GM23338 (cell line): ENCODE measurements around the gene CRACR2B. TPM values are rescaled to one million over a fixed set of nuclear protein-coding genes. Genes with fewer than 3 reads are reported as not detected.
A peak's percentile ranks its signal among the peaks of the same experiment; 100 is the strongest.

Experiments
- ATAC-seq: fragments of 200-7000 bp; cut with Tn5 transposase; 3 replicates; pipeline ENCODE4 v1.9.1; 2020
- DNase-seq: peaks from one replicate; pipeline ENCODE4 v3.0.0-alpha.2; 2015; ENCODE audit warnings: low spot score
- H2AFZ ChIP-seq: fragments of 200-600 bp; sonication (generic); 2 replicates; pipeline ENCODE4 v1.8.0; 2016; ENCODE audit warnings: antibody characterized with exemption, mild to moderate bottlenecking, moderate library complexity
- H3F3A ChIP-seq: fragments of 200-600 bp; sonication (generic); replicated peaks from 2 replicates; pipeline ENCODE4 v1.8.0; 2017; ENCODE audit warnings: antibody characterized with exemption, mixed run types, low read depth
- H3K27ac ChIP-seq: fragments of 200-600 bp; sonication (generic); 2 replicates; pipeline ENCODE4 v1.6.1; 2016; ENCODE audit warnings: low read depth
- H3K27me3 ChIP-seq: fragments of 200-600 bp; sonication (generic); 2 replicates; pipeline ENCODE4 v1.8.0; 2016; ENCODE audit warnings: mild to moderate bottlenecking, mixed run types, moderate library complexity; ENCODE audit not compliant: insufficient read depth
- H3K36me3 ChIP-seq: fragments of 200-600 bp; sonication (generic); 2 replicates; pipeline ENCODE4 v1.8.0; 2016; ENCODE audit warnings: mild to moderate bottlenecking; ENCODE audit not compliant: insufficient read depth
- H3K4me1 ChIP-seq: fragments of 200-600 bp; sonication (generic); 2 replicates; pipeline ENCODE4 v1.8.0; 2016; ENCODE audit warnings: mild to moderate bottlenecking, moderate library complexity; ENCODE audit not compliant: insufficient read depth
- H3K4me2 ChIP-seq: fragments of 200-600 bp; sonication (generic); 2 replicates; pipeline ENCODE4 v1.7.1; 2017; ENCODE audit warnings: mixed run types
- H3K4me3 ChIP-seq: fragments of 200-600 bp; sonication (generic); 2 replicates; pipeline ENCODE4 v1.6.1; 2016; ENCODE audit warnings: mixed run types
- H3K79me2 ChIP-seq: fragments of 200-600 bp; sonication (generic); replicated peaks from 2 replicates; pipeline ENCODE4 v1.8.0; 2017; ENCODE audit warnings: mild to moderate bottlenecking; ENCODE audit not compliant: insufficient read depth
- H3K9me2 ChIP-seq: fragments of 200-600 bp; sonication (generic); 2 replicates; pipeline ENCODE4 v1.8.0; 2017; ENCODE audit not compliant: insufficient read depth
- H4K20me1 ChIP-seq: fragments of 200-600 bp; sonication (generic); replicated peaks from 2 replicates; pipeline ENCODE4 v1.8.0; 2017; ENCODE audit warnings: mild to moderate bottlenecking; ENCODE audit not compliant: insufficient read depth
- H3K27ac Mint-ChIP-seq: 2 replicates; pipeline ENCODE4 v1.8.0; 2020; ENCODE audit warnings: inconsistent platforms, mild to moderate bottlenecking, moderate library complexity, mixed read lengths
- H3K27me3 Mint-ChIP-seq: 3 replicates; pipeline ENCODE4 v1.8.0; 2022; ENCODE audit warnings: low read depth, mild to moderate bottlenecking, moderate library complexity, mixed read lengths, inconsistent platforms; ENCODE audit not compliant: insufficient read depth, poor library complexity
- H3K36me3 Mint-ChIP-seq: 3 replicates; pipeline ENCODE4 v1.8.0; 2021; ENCODE audit warnings: low read depth, mild to moderate bottlenecking, inconsistent platforms, moderate library complexity, mixed read lengths
- H3K4me1 Mint-ChIP-seq: 3 replicates; pipeline ENCODE4 v1.8.0; 2020; ENCODE audit warnings: mild to moderate bottlenecking, inconsistent platforms, mixed read lengths
- H3K4me3 Mint-ChIP-seq: 3 replicates; pipeline ENCODE4 v1.8.0; 2021; ENCODE audit warnings: moderate library complexity, mild to moderate bottlenecking, inconsistent platforms, mixed read lengths
- H3K9me3 Mint-ChIP-seq: 3 replicates; pipeline ENCODE4 v1.8.0; 2020; ENCODE audit warnings: moderate library complexity, mild to moderate bottlenecking, inconsistent platforms, mixed read lengths
- ETS1 ChIP-seq: IDR thresholded peaks from 2 replicates; pipeline ENCODE4 v1.6.1; 2016; ENCODE audit warnings: antibody characterized with exemption
- EZH2 ChIP-seq: fragments of 200-600 bp; sonication (generic); IDR thresholded peaks from one replicate; pipeline ENCODE4 v1.8.0; 2017; ENCODE audit warnings: antibody characterized with exemption, mild to moderate bottlenecking, low read depth; ENCODE audit not compliant: unreplicated experiment
- JUNB ChIP-seq: IDR thresholded peaks from one replicate; pipeline ENCODE4 v1.6.1; 2016; ENCODE audit warnings: antibody characterized with exemption; ENCODE audit not compliant: unreplicated experiment
- POLR2AphosphoS5 ChIP-seq: IDR thresholded peaks from 2 replicates; pipeline ENCODE4 v1.6.1; 2016; ENCODE audit warnings: antibody characterized with exemption, low read depth
- REST ChIP-seq: IDR thresholded peaks from one replicate; pipeline ENCODE4 v1.6.1; 2018; ENCODE audit warnings: antibody characterized with exemption; ENCODE audit not compliant: unreplicated experiment
- STAT1 ChIP-seq: IDR thresholded peaks from one replicate; pipeline ENCODE4 v1.6.1; 2016; ENCODE audit warnings: antibody characterized with exemption; ENCODE audit not compliant: unreplicated experiment
- polyA plus RNA-seq: library from polyadenylated mRNA; unstranded; fragments of >200 nt; fragmentation: Nextera tagmentation; extraction: Ambion mirVana; gene quantifications from 2 replicates; pipeline ENCODE4 v1.2.1, GENCODE V29; 2016
- total RNA-seq: library from RNA; depleted of rRNA; stranded (reverse); fragments of >200 nt; shearing (Covaris generic); gene quantifications from 2 replicates; pipeline ENCODE4 v1.2.3, GENCODE V29; 2014
- TF ChIP-seq, protein P1 (sequence below), 2 experiments: fragments of 200-600 bp in 1 of 2; sonication (generic) in 1 of 2; conservative IDR thresholded peaks; 2 replicates each; pipeline versions ENCODE4 v1.5.1 to v1.6.1; 2016 to 2017; ENCODE audit warnings: antibody characterized with exemption in 2 of 2, low read depth in 2 of 2, mild to moderate bottlenecking in 2 of 2, moderate library complexity in 1 of 2

Gene CRACR2B
- total and polyA plus RNA-seq, 2 experiments from 2014 or later: 55.9 to 64.1 TPM

DNA sequence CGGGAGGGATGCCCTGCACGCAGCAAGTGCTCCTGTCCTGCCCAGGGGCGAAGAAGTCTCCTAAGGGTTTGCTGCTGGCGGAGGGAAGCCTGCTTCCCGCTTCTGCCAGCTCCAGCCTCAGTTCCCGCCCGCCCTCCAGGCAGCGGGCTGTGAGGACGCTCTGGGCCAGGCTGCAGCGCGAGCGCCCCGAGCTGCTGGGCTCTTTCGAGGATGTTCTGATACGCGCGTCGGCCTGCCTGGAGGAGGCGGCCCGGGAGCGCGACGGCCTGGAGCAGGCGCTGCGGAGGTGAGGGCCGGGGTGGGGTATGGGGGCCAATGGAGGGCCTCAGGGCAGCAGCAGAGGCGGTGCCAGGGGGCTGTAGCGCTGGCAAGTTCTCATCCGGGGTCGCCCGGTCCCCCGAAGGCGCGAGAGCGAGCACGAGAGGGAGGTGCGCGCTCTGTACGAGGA lies 2.2 kb downstream of the CRACR2B start:
- peak overlapping the region; percentile 98 for H3K4me2 ChIP-seq
- TF ChIP-seq, protein P1, sequence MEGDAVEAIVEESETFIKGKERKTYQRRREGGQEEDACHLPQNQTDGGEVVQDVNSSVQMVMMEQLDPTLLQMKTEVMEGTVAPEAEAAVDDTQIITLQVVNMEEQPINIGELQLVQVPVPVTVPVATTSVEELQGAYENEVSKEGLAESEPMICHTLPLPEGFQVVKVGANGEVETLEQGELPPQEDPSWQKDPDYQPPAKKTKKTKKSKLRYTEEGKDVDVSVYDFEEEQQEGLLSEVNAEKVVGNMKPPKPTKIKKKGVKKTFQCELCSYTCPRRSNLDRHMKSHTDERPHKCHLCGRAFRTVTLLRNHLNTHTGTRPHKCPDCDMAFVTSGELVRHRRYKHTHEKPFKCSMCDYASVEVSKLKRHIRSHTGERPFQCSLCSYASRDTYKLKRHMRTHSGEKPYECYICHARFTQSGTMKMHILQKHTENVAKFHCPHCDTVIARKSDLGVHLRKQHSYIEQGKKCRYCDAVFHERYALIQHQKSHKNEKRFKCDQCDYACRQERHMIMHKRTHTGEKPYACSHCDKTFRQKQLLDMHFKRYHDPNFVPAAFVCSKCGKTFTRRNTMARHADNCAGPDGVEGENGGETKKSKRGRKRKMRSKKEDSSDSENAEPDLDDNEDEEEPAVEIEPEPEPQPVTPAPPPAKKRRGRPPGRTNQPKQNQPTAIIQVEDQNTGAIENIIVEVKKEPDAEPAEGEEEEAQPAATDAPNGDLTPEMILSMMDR (conservative IDR thresholded peaks at IDR 0.05; ENCODE audit: low read depth in 2 of 2): no peak
- TF ChIP-seq EZH2 (no peak), STAT1 (no peak), JUNB (no peak), POLR2AphosphoS5 (peak; percentile 92), ETS1 (no peak), REST (no peak)
- peak overlapping the region; percentile 89 for H3K4me3 ChIP-seq
- H3K79me2 ChIP-seq: 0 out of 2 replicates have a peak, but pooled peaks cover 5% of the 10 kb centered on the region
- Mint-ChIP-seq H3K27me3 (peaks cover 61% of the 10 kb centered on the region), H3K36me3 (peaks cover 5% of the 10 kb centered on the region; the same call in 1 of the 3 replicates), H3K4me1 (peaks cover 49% of the 10 kb centered on the region), H3K4me3 (peak overlapping the region; percentile 64), H3K9me3 (no peaks in the 10 kb centered on the region; the same call in 2 of the 3 replicates), H3K27ac (no peak overlapping the region)
- H4K20me1 ChIP-seq: peaks cover 9% of the 10 kb centered on the region; the same call in 1 of the 2 replicates
- peaks cover 34% of the 10 kb centered on the region for H3K4me1 ChIP-seq
- H2AFZ ChIP-seq: peak overlapping the region; percentile 80; the same call in 1 of the 2 replicates
- DNase-seq (peak; percentile 77), ATAC-seq (peak; percentile 10)
- H3K27me3 ChIP-seq: peaks cover 28% of the 10 kb centered on the region
- H3K9me2 ChIP-seq: no peaks in the 10 kb centered on the region
- no peak overlapping the region for H3K27ac ChIP-seq
- peaks cover 30% of the 10 kb centered on the region for H3F3A ChIP-seq
- H3K36me3 ChIP-seq: no peaks in the 10 kb centered on the region
